ENCODE results near the gene ZRANB2.

ZRANB2 gene

GRCh38 chr1:71080739-71081696, at the start of gene ZRANB2:
ZRANB2 (minus strand) TSS chr1:71081035; CDS start chr1:71080995, 40 bp downstream.
- DNase-seq (ENCODE audit: low spot score), result peak; percentile 90

GRCh38 chr1:71128060-71128459, 47.2 kb upstream of the ZRANB2 start:
- no peak for DNase-seq (ENCODE audit: low spot score)

GRCh38 chr1:71118086-71118485, 37.3 kb upstream of the ZRANB2 start:
- DNase-seq (ENCODE audit: low spot score), result no peak

GRCh38 chr1:71116729-71117128, 35.9 kb upstream of the ZRANB2 start:
- no peak for DNase-seq (ENCODE audit: low spot score)

GRCh38 chr1:71106658-71107322, 26.0 kb upstream of the ZRANB2 start:
- DNase-seq (ENCODE audit: low spot score), result no peak

GRCh38 chr1:71104417-71104816, 23.6 kb upstream of the ZRANB2 start:
- no peak for DNase-seq (ENCODE audit: low spot score)

- DNase-seq (ENCODE audit: low spot score), result no peak
Measured at GRCh38 chr1:71101839-71102376, 21.1 kb upstream of the ZRANB2 start.

- DNase-seq (ENCODE audit: low spot score), result no peak
Measured at GRCh38 chr1:71097428-71097827, 16.6 kb upstream of the ZRANB2 start.

GRCh38 chr1:71094913-71095312, 14.1 kb upstream of the ZRANB2 start:
- DNase-seq (ENCODE audit: low spot score), result no peak

- no peak for DNase-seq (ENCODE audit: low spot score)
Measured at GRCh38 chr1:71093938-71094337, 13.1 kb upstream of the ZRANB2 start.

GRCh38 chr1:71089536-71090270, 8.9 kb upstream of the ZRANB2 start:
- no peak for DNase-seq (ENCODE audit: low spot score)

GRCh38 chr1:71088645-71089287, 7.9 kb upstream of the ZRANB2 start:
- DNase-seq (ENCODE audit: low spot score), result no peak

GRCh38 chr1:71087713-71088112, 6.9 kb upstream of the ZRANB2 start:
- DNase-seq (ENCODE audit: low spot score), result no peak

GRCh38 chr1:71087060-71087459, 6.2 kb upstream of the ZRANB2 start:
- DNase-seq (ENCODE audit: low spot score), result no peak

- no peak for DNase-seq (ENCODE audit: low spot score)
Measured at GRCh38 chr1:71086331-71086730, 5.5 kb upstream of the ZRANB2 start.

GRCh38 chr1:71083271-71083670, 2.4 kb upstream of the ZRANB2 start:
- peak; percentile 80 for DNase-seq (ENCODE audit: low spot score)

GRCh38 chr1:71081697-71082080, 854 bp upstream of the ZRANB2 start:
- peak; percentile 5 for DNase-seq (ENCODE audit: low spot score)

GRCh38 chr1:71080230-71080738, 551 bp downstream of the ZRANB2 start:
- peak; percentile 10 for DNase-seq (ENCODE audit: low spot score)

GRCh38 chr1:71074681-71075080, 6.2 kb downstream of the ZRANB2 start:
- no peak for DNase-seq (ENCODE audit: low spot score)

- DNase-seq (ENCODE audit: low spot score), result no peak
Measured at GRCh38 chr1:71072273-71072672, 8.6 kb downstream of the ZRANB2 start.

- DNase-seq (ENCODE audit: low spot score), result no peak
Measured at GRCh38 chr1:71071720-71072119, 9.1 kb downstream of the ZRANB2 start.
